Mammary microvascular endothelial cell (primary cell): Measurements from ENCODE around the gene LIMK1. TPM values are rescaled to one million over a fixed set of nuclear protein-coding genes. Genes with fewer than 3 reads are reported as not detected.

Experiments
- total RNA-seq: library from RNA; depleted of rRNA; stranded (reverse); fragments of >200 nt; gene quantifications from 2 replicates; pipeline ENCODE4 v1.2.3, GENCODE V29; 2015

LIMK1 gene
- total RNA-seq, result 32.0 and 41.5 TPM in 2 replicates

DNA sequence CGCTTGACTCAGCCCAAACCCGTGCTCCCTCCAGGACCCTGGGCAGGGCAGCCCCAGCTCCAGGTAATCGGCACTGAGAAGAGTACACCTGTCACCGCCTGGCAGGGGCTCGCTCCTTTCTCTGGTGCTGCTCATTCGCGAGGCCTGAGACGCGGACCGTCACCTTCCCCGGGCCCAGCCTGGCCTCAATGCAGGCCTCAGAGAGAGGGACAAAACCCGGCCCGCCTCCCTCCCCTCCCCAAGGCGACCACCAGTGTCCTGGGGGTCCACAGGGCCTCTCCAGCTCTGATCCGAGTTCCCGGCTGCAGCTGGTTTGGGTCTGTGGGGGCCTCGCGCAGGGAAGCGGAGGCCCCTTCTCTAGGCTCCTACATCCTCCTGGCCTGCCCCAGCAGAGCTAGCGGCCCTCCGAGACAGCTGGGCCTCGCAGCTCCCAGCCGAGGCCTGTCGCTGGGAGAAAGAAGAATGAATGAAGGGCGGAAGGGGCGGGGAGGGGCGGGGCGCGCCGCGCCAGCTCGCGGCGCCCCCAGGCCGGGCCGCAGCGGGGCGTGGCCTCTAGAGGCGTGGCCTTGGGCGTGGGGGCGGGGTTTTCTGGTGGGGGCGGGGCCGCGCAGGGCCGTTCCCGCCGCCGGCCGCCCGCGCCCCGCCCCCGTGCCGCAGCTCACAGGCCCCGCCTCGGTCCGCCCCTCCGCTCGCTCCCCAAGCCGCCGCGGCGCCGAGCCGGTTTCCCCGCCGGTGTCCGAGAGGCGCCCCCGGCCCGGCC lies at the start of gene LIMK1:
Gene LIMK1, plus strand, starts transcription at position 688 of the 760 bp plus-strand sequence. CDS start 187 bp downstream, outside the sequence.

Other genes starting within 250 kb of the LIMK1 start
- 3.1 and 6.0 TPM in 2 replicates for gene METTL27, start 241.3 kb upstream of the LIMK1 start, total RNA-seq
- not detected in 2 replicates for gene TMEM270, start 222.6 kb upstream of the LIMK1 start, total RNA-seq
- gene ELN, start 55.6 kb upstream of the LIMK1 start, total RNA-seq, result 0.25 and 1.8 TPM in 2 replicates
- 379 and 398 TPM in 2 replicates for gene EIF4H, start 90.6 kb downstream of the LIMK1 start, total RNA-seq
- gene LAT2, start 126.2 kb downstream of the LIMK1 start, total RNA-seq, result 0.33 and 1.6 TPM in 2 replicates
- gene RFC2, start 170.6 kb downstream of the LIMK1 start, total RNA-seq, result 41.6 and 43.0 TPM in 2 replicates
- 29.5 and 30.0 TPM in 2 replicates for gene CLIP2, start 205.6 kb downstream of the LIMK1 start, total RNA-seq